Caco-2 (cell line): ENCODE results near the gene ELMOD2. TPM values are rescaled to one million over a fixed set of nuclear protein-coding genes. Genes with fewer than 3 reads are reported as not detected.

Experiments used
- BruUV-seq: library from RNA; stranded (reverse); fragments of 400-500 nt; replicated peaks from 2 replicates; lab custom pipeline; 2021; lab: Mats Ljungman, UMichigan
- CTCF ChIA-PET: fragments of 300-600 bp; sonication (Branson Sonifier 250); formaldehyde crosslinking; loops from one replicate; lab custom pipeline; 2022; ENCODE audit warnings: antibody characterized with exemption; lab: Charles Lee
- POLR2A ChIA-PET: fragments of 300-600 bp; sonication (Branson Sonifier 250); formaldehyde crosslinking; loops from one replicate; lab custom pipeline; 2022; ENCODE audit warnings: antibody characterized with exemption; lab: Charles Lee
- DNase-seq, 2 experiments: peaks; one replicate each; pipeline versions ENCODE4 v3.0.0 to v3.0.0-alpha.2; 2020 to 2022
- H3K27me3 ChIP-seq: replicated peaks from 2 replicates; pipeline ENCODE4 v1.6.0; 2011; ENCODE audit warnings: low read length; ENCODE audit not compliant: control insufficient read depth, insufficient read depth
- H3K36me3 ChIP-seq: 2 replicates; pipeline ENCODE4 v1.5.1; 2011; ENCODE audit warnings: low read length; ENCODE audit not compliant: control insufficient read depth, insufficient read depth
- H3K4me1 ChIP-seq: fragments of 250-450 bp; sonication (Bioruptor Pico); 2 replicates; pipeline ENCODE4 v1.5.1; 2020; ENCODE audit warnings: mild to moderate bottlenecking
- H3K4me3 ChIP-seq: 2 replicates; pipeline ENCODE4 v1.5.1; 2011; ENCODE audit warnings: low read depth, mild to moderate bottlenecking, control low read depth, low read length
- H3K9me3 ChIP-seq: fragments of 250-450 bp; sonication (Bioruptor Pico); 2 replicates; pipeline ENCODE4 v1.5.1; 2020; ENCODE audit warnings: mild to moderate bottlenecking, moderate library complexity
- H3K27ac Mint-ChIP-seq: one replicate; pipeline ENCODE4 v1.8.0; 2022; ENCODE audit warnings: mixed read lengths; ENCODE audit not compliant: unreplicated experiment
- H3K27me3 Mint-ChIP-seq: one replicate; pipeline ENCODE4 v1.8.0; 2022; ENCODE audit warnings: mixed read lengths; ENCODE audit not compliant: insufficient read depth, unreplicated experiment
- H3K36me3 Mint-ChIP-seq: one replicate; pipeline ENCODE4 v1.8.0; 2022; ENCODE audit warnings: mild to moderate bottlenecking, mixed read lengths; ENCODE audit not compliant: insufficient read depth, unreplicated experiment
- H3K4me1 Mint-ChIP-seq: one replicate; pipeline ENCODE4 v1.8.0; 2022; ENCODE audit warnings: low read depth, mixed read lengths; ENCODE audit not compliant: unreplicated experiment
- H3K4me3 Mint-ChIP-seq: one replicate; pipeline ENCODE4 v1.8.0; 2022; ENCODE audit warnings: mild to moderate bottlenecking, moderate library complexity, mixed read lengths; ENCODE audit not compliant: unreplicated experiment
- H3K9me3 Mint-ChIP-seq: one replicate; pipeline ENCODE4 v1.8.0; 2022; ENCODE audit warnings: mixed read lengths; ENCODE audit not compliant: unreplicated experiment
- intact Hi-C: fragments of 100-400 bp; cut with micrococcal nuclease; formaldehyde crosslinking; loops from one replicate; pipeline ENCODE4 v1.10.0; 2022; ENCODE audit not compliant: unreplicated experiment
- total RNA-seq: library from RNA; stranded (reverse); gene quantifications from 2 replicates; pipeline ENCODE4 v1.2.3, GENCODE V29; 2022
- TF ChIP-seq, protein P1 (sequence below), 2 experiments: fragments of 200-600 bp in 1 of 2; IDR thresholded peaks; 1 replicate in 1 of 2; 2 replicates in 1 of 2; pipeline versions ENCODE4 v1.5.1 to v1.8.0; 2011 to 2022; ENCODE audit warnings: antibody characterized with exemption in 1 of 2, control low read depth in 1 of 2, inconsistent platforms in 1 of 2, low read depth in 1 of 2, low read length in 1 of 2, mild to moderate bottlenecking in 1 of 2, moderate library complexity in 1 of 2; ENCODE audit not compliant: insufficient read depth in 1 of 2, severe bottlenecking in 1 of 2, unreplicated experiment in 1 of 2

ELMOD2 gene
- total RNA-seq, 1 experiment from 2014 or later, result 28.1 TPM

DNA sequence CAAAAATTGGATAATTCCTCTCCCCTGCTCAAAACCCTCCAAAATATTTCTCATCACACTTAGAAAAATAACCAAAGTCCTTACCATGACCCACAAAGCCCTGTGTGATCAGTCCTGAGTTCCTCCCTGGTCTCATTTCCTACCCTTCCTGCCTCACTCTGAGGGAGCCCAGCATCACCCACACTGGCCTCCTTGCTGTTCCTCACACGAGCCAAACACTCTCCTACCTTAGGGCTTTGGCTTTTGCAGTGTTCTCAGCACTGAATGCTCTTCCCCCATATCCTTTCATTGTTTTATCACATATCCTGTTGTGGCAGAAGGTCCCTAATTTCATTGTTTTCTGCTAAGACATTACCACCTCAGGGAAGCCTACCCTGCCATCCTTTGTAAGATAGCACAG is 38.0 kb upstream of the ELMOD2 start:
- Histone ChIP-seq H3K27me3 (no peaks in the 10 kb centered on the region), H3K4me1 (no peaks in the 10 kb centered on the region), H3K36me3 (no peaks in the 10 kb centered on the region), H3K4me3 (no peak overlapping the region), H3K9me3 (peaks cover 9% of the 10 kb centered on the region)
- no peak overlapping the region for H3K27ac Mint-ChIP-seq
- peaks cover 10% of the 10 kb centered on the region for H3K27me3 Mint-ChIP-seq
- no peak overlapping the region for H3K4me3 Mint-ChIP-seq
- peaks cover 16% of the 10 kb centered on the region for H3K9me3 Mint-ChIP-seq
- ChIA-PET CTCF (no interaction called here), POLR2A (no interaction called here)
- TF ChIP-seq, protein P1, sequence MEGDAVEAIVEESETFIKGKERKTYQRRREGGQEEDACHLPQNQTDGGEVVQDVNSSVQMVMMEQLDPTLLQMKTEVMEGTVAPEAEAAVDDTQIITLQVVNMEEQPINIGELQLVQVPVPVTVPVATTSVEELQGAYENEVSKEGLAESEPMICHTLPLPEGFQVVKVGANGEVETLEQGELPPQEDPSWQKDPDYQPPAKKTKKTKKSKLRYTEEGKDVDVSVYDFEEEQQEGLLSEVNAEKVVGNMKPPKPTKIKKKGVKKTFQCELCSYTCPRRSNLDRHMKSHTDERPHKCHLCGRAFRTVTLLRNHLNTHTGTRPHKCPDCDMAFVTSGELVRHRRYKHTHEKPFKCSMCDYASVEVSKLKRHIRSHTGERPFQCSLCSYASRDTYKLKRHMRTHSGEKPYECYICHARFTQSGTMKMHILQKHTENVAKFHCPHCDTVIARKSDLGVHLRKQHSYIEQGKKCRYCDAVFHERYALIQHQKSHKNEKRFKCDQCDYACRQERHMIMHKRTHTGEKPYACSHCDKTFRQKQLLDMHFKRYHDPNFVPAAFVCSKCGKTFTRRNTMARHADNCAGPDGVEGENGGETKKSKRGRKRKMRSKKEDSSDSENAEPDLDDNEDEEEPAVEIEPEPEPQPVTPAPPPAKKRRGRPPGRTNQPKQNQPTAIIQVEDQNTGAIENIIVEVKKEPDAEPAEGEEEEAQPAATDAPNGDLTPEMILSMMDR (IDR thresholded peaks at IDR 0.05; ENCODE audit: insufficient read depth in 1 of 2, low read depth in 1 of 2, low read length in 1 of 2, severe bottlenecking in 1 of 2, unreplicated experiment in 1 of 2), result no peak
- H3K36me3 Mint-ChIP-seq, result peaks cover 5% of the 10 kb centered on the region
- intact Hi-C loops, result no loop called here
- no peaks in the 10 kb centered on the region for H3K4me1 Mint-ChIP-seq
- BruUV-seq, result no TSS peak
- no peak for DNase-seq

DNA sequence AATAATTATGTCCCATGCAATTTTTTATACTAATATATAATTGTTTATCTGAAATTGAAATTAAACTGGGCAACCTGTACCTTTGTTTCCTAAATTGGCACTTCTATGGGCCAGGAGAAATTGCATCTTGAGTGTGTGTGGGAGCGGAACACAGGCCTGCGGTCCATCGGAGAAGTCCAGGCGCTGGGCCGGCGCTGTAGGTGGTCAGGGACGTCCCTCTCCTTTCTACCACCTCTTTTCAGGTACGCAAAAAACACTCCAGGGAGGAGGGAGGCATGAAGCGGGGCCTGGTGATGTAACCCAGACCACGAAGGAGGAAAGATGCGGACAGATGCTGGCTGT is 26.6 kb upstream of the ELMOD2 start:
- Histone ChIP-seq H3K27me3 (peaks cover 1% of the 10 kb centered on the region), H3K9me3 (no peaks in the 10 kb centered on the region), H3K4me1 (no peaks in the 10 kb centered on the region), H3K4me3 (peak overlapping the region; percentile 22), H3K36me3 (no peaks in the 10 kb centered on the region)
- no peak for DNase-seq
- ChIA-PET POLR2A (no interaction called here), CTCF (interaction anchor here (1.3 kb wide), 1 partner anchor 137 kb away, joined by 4 read pairs; no protein-coding TSS in a partner anchor)
- H3K9me3 Mint-ChIP-seq, result no peaks in the 10 kb centered on the region
- BruUV-seq, result no TSS peak
- TF ChIP-seq, protein P1 (IDR thresholded peaks at IDR 0.05; ENCODE audit: insufficient read depth in 1 of 2, low read depth in 1 of 2, low read length in 1 of 2, severe bottlenecking in 1 of 2, unreplicated experiment in 1 of 2), result no peak
- peak overlapping the region; percentile 81 for H3K4me3 Mint-ChIP-seq
- H3K27me3 Mint-ChIP-seq, result peaks cover 28% of the 10 kb centered on the region
- intact Hi-C loops, result no loop called here
- no peaks in the 10 kb centered on the region for H3K4me1 Mint-ChIP-seq
- peaks cover 4% of the 10 kb centered on the region for H3K36me3 Mint-ChIP-seq
- H3K27ac Mint-ChIP-seq, result no peak overlapping the region

DNA sequence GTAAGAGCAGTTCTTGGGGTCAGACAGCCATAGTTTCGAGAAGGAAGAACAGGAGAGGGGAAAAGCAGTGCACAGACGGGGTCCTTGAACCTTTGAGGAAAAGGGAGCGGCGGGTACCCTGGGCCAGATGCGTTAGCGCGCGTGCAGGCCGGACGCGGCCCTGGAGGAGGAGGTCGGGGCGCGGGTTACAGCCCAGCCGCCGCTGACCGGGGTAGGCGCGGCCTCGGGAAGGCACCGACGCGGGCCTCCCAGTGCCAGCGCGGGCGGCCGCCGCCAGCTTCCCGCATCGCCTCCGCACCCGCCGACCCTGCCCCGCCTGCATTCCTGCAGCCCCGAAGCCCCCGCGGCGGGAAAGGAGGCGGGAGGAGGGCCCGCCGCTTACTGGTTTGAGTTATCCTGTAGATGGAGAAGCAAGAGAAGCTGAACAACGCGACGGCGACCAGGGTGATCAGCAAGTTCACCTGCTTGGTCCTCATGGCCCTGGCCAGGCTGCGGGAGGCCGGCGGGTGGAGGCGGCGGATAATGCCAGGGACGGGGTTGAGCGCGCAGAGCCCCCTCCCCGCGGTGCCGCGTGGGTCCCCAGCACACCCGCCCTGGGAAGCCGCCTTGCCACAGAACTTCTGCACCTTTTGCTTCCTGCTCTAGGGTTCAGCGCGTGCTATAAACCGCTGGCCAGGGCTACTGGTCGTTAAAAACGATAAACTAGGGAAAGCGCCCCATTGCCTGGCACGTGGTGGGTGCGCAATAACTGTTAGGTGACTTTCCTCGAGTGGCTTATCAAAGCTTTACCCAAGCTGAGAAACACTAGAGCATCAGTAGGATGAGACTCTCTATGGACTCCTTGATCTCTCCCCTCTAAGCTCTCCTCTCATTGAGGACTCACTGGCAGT is 26.0 kb upstream of the ELMOD2 start, which contains the start of gene MGAT4D:
Gene MGAT4D (minus strand): TSS at position 547 of the 890 bp plus-strand sequence. CDS start 71 bp downstream, at position 476.
- H3K27me3 ChIP-seq, result peaks cover 1% of the 10 kb centered on the region
- ChIA-PET POLR2A (interaction anchor here (0.5 kb wide), 1 partner anchor 353 kb away, joined by 3 read pairs; no protein-coding TSS in a partner anchor), CTCF (interaction anchor here (1.3 kb wide), 1 partner anchor 138 kb away, joined by 4 read pairs; no protein-coding TSS in a partner anchor)

More for the DNA sequence above, 26.0 kb upstream of the ELMOD2 start, which contains the start of gene MGAT4D:
- Mint-ChIP-seq H3K4me1 (no peaks in the 10 kb centered on the region), H3K4me3 (peak within 1 kb of the TSS; percentile 81), H3K36me3 (peaks cover 4% of the 10 kb centered on the region), H3K27ac (no peak within 1 kb of the TSS), H3K27me3 (peaks cover 28% of the 10 kb centered on the region), H3K9me3 (no peaks in the 10 kb centered on the region)
- no TSS peak for BruUV-seq
- H3K9me3 ChIP-seq, result no peaks in the 10 kb centered on the region
- H3K4me1 ChIP-seq, result no peaks in the 10 kb centered on the region
- no peaks in the 10 kb centered on the region for H3K36me3 ChIP-seq
- intact Hi-C loops, result no loop called here
- TF ChIP-seq, protein P1 (IDR thresholded peaks at IDR 0.05; ENCODE audit: insufficient read depth in 1 of 2, low read depth in 1 of 2, low read length in 1 of 2, severe bottlenecking in 1 of 2, unreplicated experiment in 1 of 2), result no peak
- H3K4me3 ChIP-seq, result peak within 1 kb of the TSS; percentile 22
- peak in 1 of 2 experiments; percentile 21 for DNase-seq
